Kidney epithelial cell (primary cell): ENCODE data around the gene RIPK1. TPM values are rescaled to one million over a fixed set of nuclear protein-coding genes. Genes with fewer than 3 reads are reported as not detected.
"Not testable (repeated sequence)": the region's sequence is repeated elsewhere in the genome, so short reads cannot be mapped to it uniquely, and the experiment has no call there.

ENCODE experiments used
- DNase-seq: peaks from one replicate; pipeline ENCODE4 v3.0.0-alpha.2; 2010; ENCODE audit warnings: low read depth
- H3K27me3 ChIP-seq: 2 replicates; pipeline ENCODE4 v1.6.0; 2011; ENCODE audit warnings: low read length; ENCODE audit not compliant: control insufficient read depth, insufficient read depth
- H3K36me3 ChIP-seq: 2 replicates; pipeline ENCODE4 v1.5.1; 2011; ENCODE audit warnings: low read length; ENCODE audit not compliant: control insufficient read depth, insufficient read depth
- H3K4me3 ChIP-seq: 2 replicates; pipeline ENCODE4 v1.5.1; 2011; ENCODE audit warnings: low read depth, mild to moderate bottlenecking, control low read depth, low read length
- total RNA-seq: library from RNA; depleted of rRNA; stranded (reverse); fragments of >200 nt; gene quantifications from 2 replicates; pipeline ENCODE4 v1.2.3, GENCODE V29; 2015
- TF ChIP-seq, protein P1 (sequence below): IDR thresholded peaks from 2 replicates; pipeline ENCODE4 v1.5.1; 2011; ENCODE audit warnings: mild to moderate bottlenecking, moderate library complexity, low read length, control low read depth, inconsistent platforms; ENCODE audit not compliant: insufficient read depth, poor library complexity, severe bottlenecking

The RIPK1 gene
- total RNA-seq, 1 donor from 2014 or later, result 22.6 TPM

GRCh38 chr6:3076320-3076719 lies 8.0 kb downstream of the RIPK1 start:
- TF ChIP-seq, protein P1, sequence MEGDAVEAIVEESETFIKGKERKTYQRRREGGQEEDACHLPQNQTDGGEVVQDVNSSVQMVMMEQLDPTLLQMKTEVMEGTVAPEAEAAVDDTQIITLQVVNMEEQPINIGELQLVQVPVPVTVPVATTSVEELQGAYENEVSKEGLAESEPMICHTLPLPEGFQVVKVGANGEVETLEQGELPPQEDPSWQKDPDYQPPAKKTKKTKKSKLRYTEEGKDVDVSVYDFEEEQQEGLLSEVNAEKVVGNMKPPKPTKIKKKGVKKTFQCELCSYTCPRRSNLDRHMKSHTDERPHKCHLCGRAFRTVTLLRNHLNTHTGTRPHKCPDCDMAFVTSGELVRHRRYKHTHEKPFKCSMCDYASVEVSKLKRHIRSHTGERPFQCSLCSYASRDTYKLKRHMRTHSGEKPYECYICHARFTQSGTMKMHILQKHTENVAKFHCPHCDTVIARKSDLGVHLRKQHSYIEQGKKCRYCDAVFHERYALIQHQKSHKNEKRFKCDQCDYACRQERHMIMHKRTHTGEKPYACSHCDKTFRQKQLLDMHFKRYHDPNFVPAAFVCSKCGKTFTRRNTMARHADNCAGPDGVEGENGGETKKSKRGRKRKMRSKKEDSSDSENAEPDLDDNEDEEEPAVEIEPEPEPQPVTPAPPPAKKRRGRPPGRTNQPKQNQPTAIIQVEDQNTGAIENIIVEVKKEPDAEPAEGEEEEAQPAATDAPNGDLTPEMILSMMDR, result no peak
- Histone ChIP-seq H3K36me3 (peaks cover 2% of the 10 kb centered on the region), H3K27me3 (no peaks in the 10 kb centered on the region), H3K4me3 (no peak overlapping the region)
- no peak for DNase-seq

- DNase-seq, result no peak
- H3K27me3 ChIP-seq, result no peaks in the 10 kb centered on the region
- TF ChIP-seq, protein P1, result no peak
- H3K36me3 ChIP-seq, result peaks cover 2% of the 10 kb centered on the region
- H3K4me3 ChIP-seq, result no peak overlapping the region
Measured at GRCh38 chr6:3077430-3077829, 9.1 kb downstream of the RIPK1 start.

DNA sequence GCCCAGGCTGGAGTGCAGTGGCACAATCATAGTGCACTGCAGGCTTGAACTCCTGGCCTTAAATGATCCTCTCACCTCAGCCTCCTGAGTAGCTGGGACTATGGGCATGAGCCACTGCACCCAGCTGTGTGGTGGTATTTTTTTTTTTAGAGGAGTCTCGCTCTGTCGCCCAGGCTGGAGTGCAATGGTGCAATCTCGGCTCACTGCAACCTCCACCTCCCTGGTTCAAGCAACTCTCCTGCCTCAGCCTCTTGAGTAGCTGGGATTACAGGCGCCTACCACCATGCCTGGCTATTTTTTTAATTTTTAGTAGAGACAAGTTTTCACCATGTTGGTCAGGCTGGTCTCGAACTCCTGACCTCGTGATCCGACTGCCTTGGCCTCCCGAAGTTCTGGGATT lies 10.7 kb downstream of the RIPK1 start:
- not testable (repeated sequence) for H3K36me3 ChIP-seq, H3K4me3 ChIP-seq, H3K27me3 ChIP-seq, DNase-seq

DNA sequence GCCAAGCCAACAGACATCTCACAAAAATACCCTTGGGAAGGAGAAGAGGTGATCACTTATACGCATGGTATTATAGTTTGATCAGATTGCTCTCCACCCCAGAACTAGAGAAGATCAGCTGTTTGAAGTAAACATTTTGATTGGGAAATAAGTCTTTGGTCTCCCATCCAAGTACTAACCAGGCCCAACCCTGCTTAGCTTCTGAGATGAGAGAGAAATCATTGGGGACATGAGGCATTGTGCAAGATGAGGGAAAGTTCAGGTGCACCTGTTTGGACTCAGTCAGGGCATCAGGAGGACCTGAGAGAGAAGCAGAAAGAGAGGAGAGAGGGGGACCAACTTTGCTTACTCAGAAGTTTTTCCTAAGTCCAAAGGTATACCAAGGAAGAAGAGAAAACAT lies 11.4 kb downstream of the RIPK1 start:
- Histone ChIP-seq H3K36me3 (peaks cover 2% of the 10 kb centered on the region), H3K4me3 (no peak overlapping the region), H3K27me3 (no peaks in the 10 kb centered on the region)
- TF ChIP-seq, protein P1, result no peak
- no peak for DNase-seq

DNA sequence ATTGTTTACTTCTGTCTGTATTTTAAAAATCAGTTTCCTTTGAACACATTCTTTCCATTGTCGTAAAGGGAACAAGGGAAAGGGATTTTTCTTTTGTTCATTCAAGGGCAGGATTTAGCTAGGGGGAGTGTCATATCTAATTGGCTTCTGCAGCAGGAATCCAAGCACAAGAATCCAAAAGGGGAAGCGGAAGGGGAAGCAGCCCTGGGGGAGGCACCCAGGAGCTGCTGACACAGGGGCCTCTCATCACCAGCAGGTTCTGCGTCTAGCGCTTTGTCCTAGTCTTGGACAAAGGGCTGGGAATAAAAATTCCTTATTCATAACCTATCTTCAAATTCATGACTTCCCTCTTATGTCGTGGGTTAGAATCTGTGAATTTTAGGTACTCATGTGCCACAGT lies 13.7 kb downstream of the RIPK1 start:
- DNase-seq, result no peak
- peaks cover 2% of the 10 kb centered on the region for H3K36me3 ChIP-seq
- no peaks in the 10 kb centered on the region for H3K27me3 ChIP-seq
- TF ChIP-seq, protein P1, result no peak
- H3K4me3 ChIP-seq, result no peak overlapping the region

DNA sequence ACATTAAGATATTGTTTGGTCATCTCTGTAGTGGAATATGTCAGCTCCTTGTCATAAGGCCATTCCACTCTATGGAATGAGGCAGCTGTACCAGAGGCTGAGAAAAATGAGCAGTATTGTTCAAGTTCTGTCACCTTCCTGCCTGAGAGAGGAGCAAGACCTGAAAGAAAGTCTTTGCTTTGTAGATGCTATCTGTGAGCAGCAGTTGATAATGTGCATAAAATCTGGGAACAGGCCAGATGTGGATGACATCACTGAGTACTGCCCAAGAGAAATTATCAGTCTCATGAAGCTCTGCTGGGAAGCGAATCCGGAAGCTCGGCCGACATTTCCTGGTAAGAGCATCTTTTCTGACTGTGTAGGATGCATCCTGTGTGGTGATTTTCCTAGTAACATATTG lies 16.8 kb downstream of the RIPK1 start:
- H3K36me3 ChIP-seq, result no peaks in the 10 kb centered on the region
- no peak for DNase-seq
- no peaks in the 10 kb centered on the region for H3K27me3 ChIP-seq
- TF ChIP-seq, protein P1, result no peak
- H3K4me3 ChIP-seq, result no peak overlapping the region
